ENCODE measurements around the gene UTS2.

- TF ChIP-seq, protein P1, sequence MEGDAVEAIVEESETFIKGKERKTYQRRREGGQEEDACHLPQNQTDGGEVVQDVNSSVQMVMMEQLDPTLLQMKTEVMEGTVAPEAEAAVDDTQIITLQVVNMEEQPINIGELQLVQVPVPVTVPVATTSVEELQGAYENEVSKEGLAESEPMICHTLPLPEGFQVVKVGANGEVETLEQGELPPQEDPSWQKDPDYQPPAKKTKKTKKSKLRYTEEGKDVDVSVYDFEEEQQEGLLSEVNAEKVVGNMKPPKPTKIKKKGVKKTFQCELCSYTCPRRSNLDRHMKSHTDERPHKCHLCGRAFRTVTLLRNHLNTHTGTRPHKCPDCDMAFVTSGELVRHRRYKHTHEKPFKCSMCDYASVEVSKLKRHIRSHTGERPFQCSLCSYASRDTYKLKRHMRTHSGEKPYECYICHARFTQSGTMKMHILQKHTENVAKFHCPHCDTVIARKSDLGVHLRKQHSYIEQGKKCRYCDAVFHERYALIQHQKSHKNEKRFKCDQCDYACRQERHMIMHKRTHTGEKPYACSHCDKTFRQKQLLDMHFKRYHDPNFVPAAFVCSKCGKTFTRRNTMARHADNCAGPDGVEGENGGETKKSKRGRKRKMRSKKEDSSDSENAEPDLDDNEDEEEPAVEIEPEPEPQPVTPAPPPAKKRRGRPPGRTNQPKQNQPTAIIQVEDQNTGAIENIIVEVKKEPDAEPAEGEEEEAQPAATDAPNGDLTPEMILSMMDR (IDR thresholded peaks at IDR 0.05) = no peak
- TF ChIP-seq POLR2A (IDR thresholded peaks at IDR 0.05) = no peak
- TF ChIP-seq EP300 (IDR thresholded peaks at IDR 0.05) = no peak
These were observed 32.9 kb upstream of the UTS2 start for GRCh38 chr1:7885513-7886404.
